ENCODE measurements around the gene B3GNT5. TPM values are rescaled to one million over a fixed set of nuclear protein-coding genes. Genes with fewer than 3 reads are reported as not detected.
A peak's percentile ranks its signal among the peaks of the same experiment; 100 is the strongest.

The B3GNT5 gene, protein sequence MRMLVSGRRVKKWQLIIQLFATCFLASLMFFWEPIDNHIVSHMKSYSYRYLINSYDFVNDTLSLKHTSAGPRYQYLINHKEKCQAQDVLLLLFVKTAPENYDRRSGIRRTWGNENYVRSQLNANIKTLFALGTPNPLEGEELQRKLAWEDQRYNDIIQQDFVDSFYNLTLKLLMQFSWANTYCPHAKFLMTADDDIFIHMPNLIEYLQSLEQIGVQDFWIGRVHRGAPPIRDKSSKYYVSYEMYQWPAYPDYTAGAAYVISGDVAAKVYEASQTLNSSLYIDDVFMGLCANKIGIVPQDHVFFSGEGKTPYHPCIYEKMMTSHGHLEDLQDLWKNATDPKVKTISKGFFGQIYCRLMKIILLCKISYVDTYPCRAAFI
- total RNA-seq (2014; rRNA removed; shearing (Covaris generic)), result 15.8 and 18.0 TPM in 2 replicates

GRCh38 chr3:183252973-183253527, at the start of gene B3GNT5:
Gene B3GNT5 (plus strand): TSS chr3:183253253. CDS start chr3:183269799, 16,546 bp downstream.
- DNase-seq (ENCODE audit: low spot score), result peak; percentile 41

GRCh38 chr3:183203670-183204069, 49.4 kb upstream of the B3GNT5 start:
- DNase-seq (ENCODE audit: low spot score), result no peak

DNA sequence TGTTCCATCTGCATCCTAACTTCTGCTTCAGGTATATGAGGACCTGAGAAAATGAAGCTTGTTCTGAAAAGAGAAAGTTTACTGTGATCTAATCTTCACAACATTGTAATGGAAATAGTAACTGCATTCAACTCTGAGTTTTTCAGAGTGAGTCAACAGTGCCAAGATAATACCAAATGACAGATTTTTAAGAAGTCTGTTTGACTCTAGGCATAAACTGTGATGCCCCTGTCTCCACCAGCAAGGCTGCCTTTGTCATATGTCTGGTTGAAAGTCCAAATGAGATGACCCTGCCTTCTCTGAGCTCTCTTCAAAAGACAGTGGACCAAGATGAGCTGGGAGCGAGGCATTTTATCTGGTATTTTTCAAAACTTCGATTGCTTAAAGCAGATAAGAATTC, 44.8 kb upstream of the B3GNT5 start:
- no peak for DNase-seq (ENCODE audit: low spot score)

DNA sequence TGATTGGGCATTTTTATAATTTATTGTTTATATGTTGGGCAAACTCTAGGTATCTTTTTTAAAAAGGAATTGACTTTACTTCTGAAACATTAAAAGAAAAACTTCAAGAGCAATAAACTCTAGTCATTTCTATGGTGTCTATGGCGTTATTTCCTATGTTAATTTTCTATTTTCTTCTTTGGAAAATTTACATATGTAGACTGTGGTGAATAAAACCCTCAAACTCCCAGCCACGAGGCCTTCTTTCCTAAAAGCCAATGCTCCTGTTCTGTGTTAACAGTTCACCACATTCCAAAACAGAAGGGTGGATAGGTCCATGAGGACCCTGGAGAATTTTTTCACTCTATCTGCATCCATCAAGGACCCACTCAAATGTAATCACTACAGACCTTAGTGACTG, 44.3 kb upstream of the B3GNT5 start:
- DNase-seq (ENCODE audit: low spot score), result no peak

DNA sequence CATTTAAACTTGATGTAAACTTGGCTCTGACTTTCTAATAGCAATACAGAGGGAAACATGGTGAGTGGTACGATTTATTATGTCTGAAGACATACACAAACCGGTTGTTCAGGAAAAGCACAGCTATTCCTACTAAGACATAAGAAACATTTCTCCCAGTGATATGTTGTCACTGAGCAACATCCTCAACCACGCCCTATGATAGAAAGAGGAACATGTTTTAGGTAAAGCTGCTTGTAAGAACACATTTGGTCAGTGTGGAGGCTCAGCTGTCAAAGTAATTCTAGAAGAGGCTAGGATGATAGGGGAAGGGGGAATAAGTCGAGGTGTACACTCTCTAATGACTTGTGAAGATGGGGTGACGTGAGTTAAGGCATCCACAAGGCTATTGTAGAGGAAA, 42.7 kb upstream of the B3GNT5 start:
- DNase-seq (ENCODE audit: low spot score), result no peak

DNA sequence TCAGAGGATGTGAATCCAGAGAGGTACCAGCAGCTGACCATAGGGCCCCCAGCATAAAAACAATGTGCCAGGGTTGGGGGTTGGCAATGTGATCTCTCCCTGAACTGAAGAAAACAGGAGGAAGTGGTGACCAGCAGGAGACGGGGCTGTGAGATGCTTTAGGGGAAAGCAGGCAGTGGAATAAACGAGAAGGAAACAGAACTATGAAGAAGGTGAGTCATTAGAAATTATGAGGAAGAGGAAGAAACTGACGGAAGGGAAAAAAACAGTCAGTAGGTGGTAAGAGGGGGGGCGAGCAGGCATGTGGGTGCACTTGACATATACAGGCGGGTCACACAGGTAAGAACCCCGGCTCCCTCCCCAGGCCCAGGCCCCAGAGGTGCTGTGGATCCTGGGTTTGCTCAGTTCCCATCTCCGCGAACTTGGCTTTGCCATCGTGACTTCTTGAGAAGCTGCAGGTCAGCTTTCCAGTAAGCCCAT, 42.2 kb upstream of the B3GNT5 start:
- peak; percentile 10 for DNase-seq (ENCODE audit: low spot score)

- no peak for DNase-seq (ENCODE audit: low spot score)
Measured at GRCh38 chr3:183211352-183211751, 41.7 kb upstream of the B3GNT5 start.

DNA sequence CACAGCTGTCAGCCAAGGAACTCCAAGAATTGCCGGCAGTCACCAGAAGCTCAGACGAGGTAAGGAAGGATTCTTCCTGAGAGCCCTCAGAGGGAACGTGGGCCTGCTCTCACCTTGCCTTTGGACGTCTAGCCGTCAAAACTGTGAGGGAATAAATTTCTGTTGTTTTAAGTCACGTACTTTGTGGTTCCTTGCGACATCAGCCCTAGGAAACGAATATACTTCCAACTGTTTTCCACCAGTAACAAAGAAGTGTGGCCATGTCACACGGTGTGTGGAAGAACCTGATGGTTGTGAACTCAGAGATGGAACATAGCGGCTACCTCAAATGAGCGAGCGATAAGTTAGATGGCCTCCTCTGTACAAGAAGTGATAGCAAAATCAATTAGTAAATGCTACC, 41.0 kb upstream of the B3GNT5 start:
- DNase-seq (ENCODE audit: low spot score), result no peak

DNA sequence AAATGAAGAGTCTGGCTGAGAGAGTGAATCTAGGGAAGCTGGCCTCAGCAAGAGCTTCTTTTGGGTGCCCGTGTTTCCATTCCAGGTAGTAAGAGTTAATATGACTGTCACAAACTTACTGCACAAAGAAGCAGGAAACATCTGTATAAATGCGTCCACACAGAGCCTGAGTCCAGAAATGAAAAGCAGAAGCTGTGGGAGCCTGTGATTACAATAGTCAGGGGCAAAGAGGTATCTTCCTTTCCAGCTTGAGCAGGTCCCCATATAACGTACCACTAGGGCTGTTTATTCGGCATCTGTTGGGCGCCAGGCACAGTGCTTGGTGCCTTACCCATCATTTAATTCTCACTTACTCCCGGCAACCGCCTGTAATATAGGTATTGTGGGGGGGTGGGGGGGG, 40.5 kb upstream of the B3GNT5 start:
- no peak for DNase-seq (ENCODE audit: low spot score)

DNA sequence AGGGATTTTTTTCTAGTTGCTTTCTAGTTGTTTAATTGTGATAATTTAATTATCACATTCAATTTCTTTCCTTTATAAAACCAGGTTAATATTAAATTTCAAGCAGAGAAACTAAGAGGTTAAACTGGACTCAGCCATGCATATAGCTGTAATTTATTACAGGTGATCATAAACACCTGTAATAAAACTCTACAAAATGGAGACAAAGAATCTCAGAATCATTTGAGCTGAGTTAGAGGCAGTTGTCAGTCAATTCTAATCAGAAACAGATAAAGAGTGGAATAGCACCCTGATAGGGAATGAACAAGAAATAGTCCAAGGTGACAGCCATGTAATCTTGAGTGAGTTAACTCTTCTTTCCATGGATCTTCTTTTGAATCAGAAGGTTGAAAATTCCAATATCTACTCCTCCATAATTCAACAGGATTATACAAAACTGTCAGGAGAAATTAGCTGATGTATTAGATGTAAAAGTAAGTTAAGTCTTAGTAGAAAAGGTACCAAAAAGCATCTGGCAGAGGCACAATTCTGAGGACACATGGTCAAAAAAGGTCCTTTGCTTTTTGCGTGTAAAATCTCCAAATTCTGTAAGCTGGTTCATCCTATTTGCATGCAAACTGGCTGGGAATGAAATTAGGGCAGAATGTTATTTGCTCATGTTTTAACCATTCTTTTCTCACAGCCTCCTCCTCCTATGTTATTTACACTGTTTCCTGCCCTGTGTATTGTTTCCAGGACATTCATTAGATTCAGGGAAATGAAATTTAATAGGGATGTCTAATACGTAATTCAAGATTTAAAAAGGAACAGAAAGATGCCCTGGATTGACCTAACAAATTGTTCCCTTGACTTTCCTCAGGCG, 39.4 kb upstream of the B3GNT5 start:
- DNase-seq (ENCODE audit: low spot score), result no peak

DNA sequence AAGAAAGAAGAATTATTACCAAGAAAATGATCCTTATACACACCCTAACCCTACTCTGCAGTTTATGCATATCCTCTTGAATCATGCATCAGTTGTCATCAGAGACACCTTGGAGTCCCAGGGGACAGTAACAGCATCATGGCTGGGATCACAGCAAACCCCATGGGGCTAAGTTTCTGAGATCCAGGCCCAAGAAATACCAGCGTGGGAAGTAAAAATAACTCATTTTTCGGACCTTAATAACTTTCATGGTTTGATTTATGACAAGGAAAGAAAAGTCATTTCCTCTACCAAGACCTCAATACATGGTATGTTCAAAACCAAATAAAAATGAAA, 38.8 kb upstream of the B3GNT5 start:
- DNase-seq (ENCODE audit: low spot score), result no peak

DNA sequence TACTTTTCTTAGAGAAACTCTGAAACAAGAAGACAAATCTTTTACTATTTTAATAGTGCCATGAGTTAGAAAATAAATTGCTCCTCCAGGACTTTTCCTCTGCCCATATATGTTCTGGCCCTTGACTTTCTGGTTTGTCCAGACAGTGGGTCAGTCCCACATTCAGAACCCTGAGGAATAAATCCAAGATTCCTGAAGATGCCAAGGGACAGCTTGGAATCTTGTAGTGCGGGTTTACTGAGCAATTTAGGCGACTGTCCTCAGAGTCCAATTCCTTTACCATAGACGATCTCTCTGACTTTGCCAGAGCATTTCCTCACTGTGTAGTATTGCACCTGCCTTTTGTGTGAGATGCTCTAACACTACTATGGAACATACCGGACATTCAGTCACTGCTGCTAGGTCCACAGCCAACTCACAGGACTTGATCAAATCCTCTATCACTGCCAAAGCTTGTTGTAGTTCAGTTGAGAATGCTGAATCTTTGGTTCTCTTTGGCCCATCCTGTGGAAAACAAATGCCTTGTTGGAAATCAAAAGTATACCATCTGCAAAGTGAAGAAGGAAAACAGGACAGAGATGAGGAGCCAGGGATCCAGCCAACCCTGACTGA, 37.4 kb upstream of the B3GNT5 start:
- no peak for DNase-seq (ENCODE audit: low spot score)

GRCh38 chr3:183217548-183218332, 35.3 kb upstream of the B3GNT5 start:
- DNase-seq (ENCODE audit: low spot score), result no peak

- no peak for DNase-seq (ENCODE audit: low spot score)
Measured at GRCh38 chr3:183218826-183219225, 34.2 kb upstream of the B3GNT5 start.

DNA sequence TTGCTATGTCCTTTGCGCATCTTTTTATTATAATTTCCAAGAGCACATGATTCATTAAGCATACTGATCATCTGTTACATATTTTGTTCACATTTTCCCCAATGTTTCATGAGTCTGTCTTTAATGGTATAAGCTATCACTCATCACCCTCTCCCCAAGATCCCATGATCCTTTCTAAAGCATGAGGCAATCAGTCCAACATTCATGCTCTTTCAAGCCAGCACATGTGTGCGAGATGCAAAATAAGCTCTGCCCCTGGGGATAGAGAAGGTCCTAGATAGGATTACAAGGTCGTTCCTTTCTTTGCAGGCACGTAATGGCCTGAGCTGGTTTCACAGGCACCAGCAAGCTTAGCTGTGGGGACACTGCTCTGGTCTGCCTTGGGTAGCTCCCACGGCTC, 32.2 kb upstream of the B3GNT5 start:
- no peak for DNase-seq (ENCODE audit: low spot score)

GRCh38 chr3:183222631-183223235, 30.3 kb upstream of the B3GNT5 start:
- no peak for DNase-seq (ENCODE audit: low spot score)

DNA sequence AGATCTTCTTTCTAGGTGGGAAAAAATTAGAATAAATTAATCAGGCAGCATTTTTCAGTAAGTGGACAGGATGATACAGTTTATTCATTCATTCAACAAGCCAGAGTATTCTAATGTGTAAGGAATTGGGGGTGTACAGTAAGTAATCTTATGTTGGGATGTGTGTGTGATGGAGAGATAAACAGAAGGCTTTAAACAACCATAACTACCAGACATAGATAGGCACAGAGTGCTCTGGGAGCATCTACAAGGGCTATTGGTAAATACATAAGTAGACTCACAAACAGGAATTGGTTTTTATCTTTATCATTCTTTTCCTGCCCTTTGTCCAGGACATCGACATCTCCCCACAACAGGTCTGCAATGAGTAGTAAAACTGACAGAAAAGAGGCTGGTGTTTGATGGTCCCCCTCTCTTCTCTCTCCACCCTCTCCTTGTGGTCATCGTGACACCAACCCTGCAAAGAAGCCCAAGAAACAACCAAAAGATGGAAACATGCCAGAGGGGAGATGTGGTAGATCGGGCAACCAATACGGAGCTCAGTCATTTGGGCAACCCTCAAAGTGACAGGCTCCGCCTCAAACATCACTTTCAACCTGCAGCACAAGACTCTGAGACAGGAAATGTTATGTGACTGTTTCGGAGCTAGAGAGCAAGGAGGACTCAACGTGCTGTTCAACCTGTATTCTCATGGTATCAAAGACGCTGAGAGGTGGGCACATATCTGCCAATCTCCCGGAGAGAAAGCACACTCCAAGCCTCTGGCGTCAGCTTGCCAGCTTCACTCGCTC, 28.7 kb upstream of the B3GNT5 start:
- DNase-seq (ENCODE audit: low spot score), result no peak

DNA sequence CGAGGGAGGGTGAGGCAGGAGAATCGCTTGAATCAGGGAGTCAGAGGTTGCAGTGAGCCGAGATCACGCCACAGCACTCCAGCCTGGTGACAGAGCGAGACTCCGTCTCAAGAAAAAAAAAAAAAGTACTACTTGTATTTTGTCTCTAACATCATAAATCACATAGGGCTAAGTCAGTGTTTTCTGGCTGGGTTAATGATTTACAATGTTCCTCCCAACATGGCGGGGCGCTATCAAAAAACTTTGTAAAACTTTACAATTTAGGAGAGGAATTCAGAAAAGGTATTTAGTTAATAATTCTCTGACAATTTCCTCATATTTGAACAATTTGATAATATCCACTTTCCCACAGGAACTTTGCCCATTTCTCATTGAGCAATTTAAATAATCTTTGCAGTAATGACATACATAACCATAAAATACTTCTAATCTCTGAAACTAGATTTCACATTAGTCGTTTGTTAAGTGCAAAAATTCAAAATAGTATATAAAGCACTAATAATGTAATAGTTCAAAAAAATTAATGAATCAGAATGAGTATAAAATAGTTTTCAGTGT, 26.6 kb upstream of the B3GNT5 start:
- DNase-seq (ENCODE audit: low spot score), result no peak

DNA sequence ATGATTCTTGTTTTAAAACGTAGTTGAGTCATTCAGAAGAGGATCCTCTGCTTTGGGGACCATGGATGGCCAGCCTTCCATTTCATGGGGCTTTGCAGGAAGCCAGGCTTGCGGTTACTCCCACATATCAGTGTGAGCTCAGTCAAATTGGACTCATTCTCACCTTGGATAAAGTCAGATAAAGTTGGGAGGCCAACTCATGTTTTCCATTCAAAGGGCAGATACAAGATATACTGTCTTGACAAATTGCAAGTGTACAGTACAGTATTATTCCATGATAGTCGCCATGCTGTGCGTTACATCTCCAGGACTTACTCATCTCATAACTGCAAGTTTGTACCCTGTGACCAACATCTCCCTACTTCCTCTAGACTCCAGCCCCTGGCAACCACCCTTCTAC, 25.5 kb upstream of the B3GNT5 start:
- DNase-seq (ENCODE audit: low spot score), result no peak

- no peak for DNase-seq (ENCODE audit: low spot score)
Measured at GRCh38 chr3:183229178-183229577, 23.9 kb upstream of the B3GNT5 start.

All from A172 (cell line).